Measurements from ENCODE around the gene HOXD10.

The HOXD10 gene

DNA sequence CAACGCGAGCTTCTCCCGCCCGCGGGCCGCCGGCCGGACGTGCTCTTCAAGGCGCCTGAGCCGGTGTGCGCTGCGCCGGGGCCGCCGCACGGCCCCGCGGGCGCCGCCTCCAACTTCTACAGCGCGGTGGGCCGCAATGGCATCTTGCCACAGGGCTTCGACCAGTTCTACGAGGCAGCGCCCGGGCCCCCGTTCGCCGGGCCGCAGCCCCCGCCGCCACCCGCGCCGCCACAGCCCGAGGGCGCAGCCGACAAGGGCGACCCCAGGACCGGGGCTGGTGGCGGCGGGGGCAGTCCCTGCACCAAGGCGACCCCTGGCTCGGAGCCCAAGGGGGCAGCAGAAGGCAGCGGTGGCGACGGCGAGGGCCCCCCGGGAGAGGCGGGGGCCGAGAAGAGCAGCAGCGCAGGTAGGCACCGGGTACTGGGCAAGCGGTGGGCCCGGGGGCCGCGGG is 8.8 kb upstream of the HOXD10 start:
- DNase-seq, result no peak

DNA sequence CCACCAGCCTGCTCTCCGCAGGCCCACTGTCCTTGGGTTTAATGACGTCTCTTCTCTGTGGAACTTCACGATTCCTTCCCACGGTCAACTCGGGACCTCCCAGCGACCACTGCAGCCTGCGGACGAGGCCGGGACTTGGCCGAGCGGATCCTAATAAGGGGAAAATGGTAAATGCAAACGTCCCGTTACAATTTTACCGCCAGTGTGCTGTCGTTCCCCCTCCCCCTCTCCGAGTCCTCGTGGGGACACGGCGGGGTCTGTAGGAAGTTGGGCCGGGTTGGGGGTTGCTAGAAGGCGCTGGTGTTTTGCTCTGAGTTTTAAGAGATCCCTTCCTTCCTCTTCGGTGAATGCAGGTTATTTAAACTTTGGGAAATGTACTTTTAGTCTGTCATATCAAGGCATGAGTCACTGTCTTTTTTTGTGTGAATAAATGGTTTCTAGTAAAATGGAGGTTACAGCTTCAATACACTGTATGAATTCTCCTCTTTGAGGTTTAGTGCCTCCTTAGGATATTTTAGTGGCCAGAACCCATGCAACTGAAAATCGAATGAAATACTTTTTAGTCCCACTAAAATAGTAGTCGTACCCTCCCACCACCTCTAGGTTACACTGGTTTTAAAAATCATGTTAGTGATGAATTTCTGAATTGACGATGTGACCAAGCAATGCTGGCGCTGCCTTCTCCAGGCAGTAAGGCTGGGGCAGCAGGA is 7.2 kb upstream of the HOXD10 start:
- no peak for DNase-seq

DNA sequence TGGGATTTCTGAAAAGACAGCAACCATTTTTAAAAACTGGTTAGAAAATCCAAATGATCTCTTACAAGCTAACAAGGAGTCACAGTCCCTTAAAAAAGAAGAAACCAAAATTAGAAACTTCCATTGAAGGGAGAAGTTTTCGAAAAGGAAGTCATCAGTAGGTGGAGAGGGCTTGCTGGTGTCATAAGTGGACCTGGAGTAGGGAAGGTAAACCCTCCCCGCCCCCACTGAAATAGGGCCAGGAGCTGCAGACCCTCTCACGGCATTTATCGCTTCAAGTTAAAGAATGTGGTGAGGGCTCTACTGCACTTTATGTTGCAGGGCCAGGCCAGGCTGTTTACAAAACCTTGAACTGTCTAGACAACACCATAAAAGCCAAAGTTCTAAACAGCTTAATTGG is 6.6 kb upstream of the HOXD10 start:
- no peak for DNase-seq

DNA sequence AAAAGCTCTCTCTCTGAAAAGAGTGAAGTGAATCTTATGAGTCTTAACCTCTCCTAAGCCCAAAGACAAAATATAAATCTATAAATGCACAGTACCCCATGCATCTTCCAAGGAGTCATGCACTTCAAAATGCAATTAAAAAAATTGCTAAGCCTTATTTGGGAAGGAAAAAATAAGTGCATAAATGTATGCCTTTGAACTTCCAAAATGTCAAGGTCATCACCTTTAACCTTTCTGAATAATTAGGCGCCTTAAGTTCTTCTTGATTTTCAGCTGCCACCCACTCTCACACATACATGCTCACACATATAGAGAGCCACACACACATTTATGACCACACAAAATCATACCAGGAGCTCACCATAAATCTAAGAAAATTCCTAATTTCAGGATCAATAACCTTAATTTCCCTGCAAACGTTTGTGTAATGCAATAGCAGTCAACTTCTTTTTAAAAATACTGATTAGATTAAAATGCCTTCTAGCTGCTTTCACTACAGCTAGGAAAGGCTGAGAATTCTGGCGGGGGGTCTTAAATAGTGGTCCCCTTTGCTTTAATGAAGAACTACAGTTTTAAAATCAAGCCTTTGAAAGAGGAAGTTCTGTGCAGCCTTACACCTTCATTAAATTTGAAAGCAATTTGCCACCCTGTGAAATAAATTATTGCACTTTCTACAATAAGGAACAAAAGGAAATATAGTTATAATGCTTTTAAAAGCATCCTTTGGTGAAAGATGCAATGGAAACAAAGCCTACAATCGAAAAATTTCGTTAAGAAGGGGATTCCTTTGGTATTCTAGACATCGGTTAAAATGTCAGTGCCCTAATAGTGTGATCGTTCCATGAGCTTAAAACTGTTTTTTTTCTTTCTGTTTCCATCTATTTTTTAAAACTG is 5.9 kb upstream of the HOXD10 start:
- no peak for DNase-seq

DNA sequence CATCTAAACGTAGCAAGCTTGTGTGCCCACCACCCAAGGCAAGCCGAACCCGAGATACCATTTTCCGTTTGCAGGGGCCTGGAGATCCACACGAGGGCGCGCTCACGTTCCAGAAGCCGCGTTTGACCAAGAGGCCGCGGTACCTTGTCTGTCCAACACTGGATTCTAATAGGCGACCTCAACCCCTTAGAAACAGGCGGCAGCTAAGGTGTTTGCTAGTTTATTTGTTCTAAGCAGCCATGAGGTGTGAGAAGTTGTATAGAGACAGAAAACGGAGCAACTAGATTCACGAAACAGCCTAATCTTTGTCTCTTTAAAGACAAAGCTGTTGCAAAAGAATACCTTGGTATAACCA is 5.3 kb upstream of the HOXD10 start:
- no peak for DNase-seq

DNA sequence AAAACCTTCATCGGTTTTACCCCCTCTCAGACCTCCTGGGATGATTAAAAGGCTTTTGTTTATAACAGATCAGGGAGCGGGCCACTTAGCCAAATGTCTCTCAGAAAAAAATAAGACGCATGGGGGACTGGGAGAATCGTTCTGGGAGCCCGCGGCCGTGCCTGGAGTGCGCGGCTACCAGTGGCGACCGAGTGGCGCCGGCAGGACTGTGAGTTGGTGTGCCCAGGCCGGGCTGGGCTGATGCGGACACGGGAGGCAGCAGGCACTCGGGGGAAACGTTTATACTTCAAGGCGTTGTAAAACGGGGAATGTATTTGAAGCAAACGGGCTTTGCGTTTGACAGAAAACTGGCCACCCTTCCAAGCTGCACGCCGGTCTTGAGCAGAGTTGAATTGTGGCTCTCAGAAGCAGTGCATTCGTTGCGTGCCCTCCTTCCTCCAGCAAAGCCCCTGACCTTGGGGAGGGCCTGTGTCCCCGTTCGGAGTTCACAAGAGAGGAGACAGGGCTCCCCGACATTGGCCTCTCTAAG is 4.7 kb upstream of the HOXD10 start:
- DNase-seq, result no peak

DNA sequence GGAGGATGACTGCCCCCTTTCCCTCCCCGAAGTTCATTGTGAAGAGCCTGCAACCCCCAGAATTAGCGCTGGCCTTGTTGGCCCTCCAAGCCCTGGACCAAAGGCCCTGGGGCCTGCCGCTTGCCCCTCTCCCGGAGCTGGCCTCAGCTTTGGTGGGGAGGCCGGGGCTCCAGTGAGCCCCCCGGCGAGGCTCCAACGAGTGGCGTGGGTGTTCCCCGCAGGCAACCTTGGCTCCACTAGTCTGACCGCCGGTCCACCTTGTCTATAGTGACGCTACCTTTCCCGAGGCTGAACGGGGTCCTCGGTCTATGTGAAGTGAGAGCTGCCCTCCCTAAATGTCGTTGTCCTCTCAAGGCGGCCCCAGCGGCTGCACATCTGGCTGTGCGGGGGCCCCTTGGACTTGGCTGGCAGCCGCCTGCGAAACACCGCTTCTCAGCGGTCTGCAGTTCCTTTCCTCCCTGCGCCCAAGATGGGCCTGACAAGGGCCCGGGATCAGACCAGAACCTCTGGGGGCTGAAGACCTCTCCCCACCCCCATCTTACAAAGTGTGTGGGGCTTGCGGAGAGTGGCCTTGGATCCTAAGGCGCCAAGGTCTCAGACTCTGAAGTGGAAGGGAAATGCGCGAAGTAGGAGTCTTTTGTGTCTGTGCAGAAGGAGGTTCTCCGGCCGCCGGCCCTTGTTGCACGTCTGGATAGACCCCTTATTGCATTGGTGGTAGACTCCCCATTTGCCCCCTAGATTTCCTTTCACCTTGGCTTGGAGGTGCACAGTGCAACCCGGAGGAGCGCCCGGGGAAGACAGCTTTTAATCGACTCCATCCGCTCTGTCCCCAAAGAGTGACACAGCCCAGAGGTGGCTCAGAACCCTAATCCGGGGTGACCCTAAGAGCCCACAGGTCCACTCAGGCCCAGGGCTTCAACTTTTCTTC is 3.9 kb upstream of the HOXD10 start:
- DNase-seq, result no peak

DNA sequence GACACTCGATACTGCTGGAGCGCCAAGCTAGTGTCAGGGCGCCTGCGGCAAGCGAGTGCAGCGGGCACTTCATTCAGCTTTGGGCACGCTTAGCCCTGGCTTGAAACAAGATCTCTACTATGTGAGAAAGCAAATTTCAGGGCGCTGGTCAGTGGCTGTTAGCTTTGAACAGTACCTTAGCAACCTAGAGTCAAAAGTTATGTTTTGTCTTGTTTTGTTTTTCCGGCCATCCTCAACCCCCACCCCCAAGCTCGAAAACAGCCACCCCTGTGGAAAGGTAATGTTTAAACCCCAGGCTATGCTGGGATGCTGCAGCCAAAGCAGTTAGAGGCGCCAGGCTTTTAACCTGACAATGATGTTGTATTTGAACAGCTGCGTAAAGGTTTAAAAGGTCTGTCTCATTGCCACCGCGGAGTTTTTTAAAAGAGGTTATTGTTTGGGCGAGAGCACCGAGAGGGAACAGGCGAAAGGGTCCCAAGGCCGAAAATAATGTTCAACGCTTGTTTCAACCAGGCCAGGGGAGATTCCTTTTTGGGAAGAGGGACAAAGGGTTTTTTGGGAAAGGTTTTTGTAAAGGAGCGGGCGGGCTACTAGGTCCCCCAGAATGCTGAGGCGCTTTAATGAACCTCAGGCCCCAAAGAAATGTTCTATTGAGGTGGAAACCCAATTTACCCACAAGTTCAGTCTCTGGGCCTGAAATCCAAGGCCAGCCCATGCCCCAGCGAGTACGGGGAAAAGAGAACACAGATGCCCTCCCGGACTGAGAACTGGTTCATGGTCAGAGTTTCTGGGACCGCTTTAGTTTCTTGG is 2.3 kb upstream of the HOXD10 start:
- no peak for DNase-seq

DNA sequence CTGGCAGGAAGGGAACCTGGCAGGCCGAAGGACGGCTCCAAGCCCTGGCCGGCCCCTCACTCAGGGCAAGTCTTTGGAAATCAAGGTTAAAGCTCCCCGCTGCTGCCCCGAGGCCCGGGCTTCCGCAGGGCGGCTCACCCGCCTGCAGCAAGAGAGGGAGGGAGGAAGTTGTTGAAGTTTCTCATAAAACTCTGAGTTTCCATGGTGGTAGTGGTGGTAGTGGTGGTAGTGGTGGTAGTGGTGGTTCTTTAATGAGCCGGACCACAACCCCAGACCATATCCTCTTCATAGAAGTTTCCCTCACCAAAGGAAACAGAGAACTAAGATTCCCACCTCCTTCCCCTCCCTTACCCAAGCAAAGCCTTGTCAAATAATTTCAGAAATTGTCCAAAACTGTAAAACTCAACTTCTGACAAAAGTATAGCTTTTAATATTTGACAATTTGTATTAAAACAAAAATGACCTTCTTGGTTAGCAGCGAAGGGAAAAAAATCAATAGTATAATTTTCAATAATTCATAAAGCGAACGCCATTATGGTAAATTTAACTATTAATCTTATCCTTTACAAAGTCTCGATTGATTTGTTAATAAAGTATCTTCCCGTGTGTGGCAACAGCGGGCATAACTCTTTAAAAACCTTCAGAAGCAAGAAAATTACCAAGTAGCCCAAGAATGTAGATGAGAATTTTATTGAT is 1.5 kb upstream of the HOXD10 start:
- DNase-seq, result no peak

DNA sequence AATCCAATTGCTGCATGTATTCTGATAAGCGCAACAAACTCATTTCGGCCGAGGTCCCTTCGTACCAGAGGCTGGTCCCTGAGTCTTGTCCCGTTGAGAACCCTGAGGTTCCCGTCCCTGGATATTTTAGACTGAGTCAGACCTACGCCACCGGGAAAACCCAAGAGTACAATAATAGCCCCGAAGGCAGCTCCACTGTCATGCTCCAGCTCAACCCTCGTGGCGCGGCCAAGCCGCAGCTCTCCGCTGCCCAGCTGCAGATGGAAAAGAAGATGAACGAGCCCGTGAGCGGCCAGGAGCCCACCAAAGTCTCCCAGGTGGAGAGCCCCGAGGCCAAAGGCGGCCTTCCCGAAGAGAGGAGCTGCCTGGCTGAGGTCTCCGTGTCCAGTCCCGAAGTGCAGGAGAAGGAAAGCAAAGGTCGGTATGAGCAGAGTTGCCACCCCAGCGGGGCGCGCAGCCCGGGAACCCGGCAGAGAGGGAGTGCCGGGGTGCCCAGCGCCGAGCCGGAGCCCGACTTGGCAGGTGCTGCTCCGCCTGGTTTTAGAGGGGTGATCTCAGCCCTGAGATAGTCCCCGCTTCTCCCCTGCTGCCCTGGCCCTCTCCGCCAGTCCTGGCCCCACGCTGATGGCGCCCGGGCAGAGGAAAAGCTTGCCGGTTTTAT is 714 bp downstream of the HOXD10 start:
- no peak for DNase-seq

DNA sequence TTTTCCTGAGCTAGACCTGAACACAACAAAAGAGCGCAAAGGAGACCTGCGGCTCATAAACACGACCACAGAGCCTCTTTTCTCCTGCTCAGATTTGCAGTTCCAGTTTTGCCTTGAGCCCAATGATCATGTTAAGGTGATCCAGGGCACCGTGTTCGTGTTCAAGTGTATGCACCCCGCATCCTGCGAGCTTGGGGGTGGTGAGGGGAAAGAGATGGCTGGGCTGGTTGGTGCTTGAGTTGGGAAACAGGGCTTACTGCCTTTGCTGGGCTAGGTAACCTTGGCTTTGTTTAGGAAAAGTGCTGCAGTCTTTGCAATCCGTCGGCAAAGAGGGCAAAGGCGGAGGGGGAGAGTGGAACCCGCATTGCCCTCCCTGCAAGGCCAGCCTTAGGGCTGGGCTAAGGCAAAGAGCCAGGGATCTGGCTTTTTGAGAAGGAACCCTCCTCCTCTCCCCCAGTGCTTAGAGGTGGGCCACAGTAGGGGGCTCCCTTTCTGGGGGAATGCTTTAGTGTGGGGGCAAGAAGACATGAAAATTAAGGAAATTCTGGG is 1.3 kb downstream of the HOXD10 start:
- DNase-seq, result no peak

DNA sequence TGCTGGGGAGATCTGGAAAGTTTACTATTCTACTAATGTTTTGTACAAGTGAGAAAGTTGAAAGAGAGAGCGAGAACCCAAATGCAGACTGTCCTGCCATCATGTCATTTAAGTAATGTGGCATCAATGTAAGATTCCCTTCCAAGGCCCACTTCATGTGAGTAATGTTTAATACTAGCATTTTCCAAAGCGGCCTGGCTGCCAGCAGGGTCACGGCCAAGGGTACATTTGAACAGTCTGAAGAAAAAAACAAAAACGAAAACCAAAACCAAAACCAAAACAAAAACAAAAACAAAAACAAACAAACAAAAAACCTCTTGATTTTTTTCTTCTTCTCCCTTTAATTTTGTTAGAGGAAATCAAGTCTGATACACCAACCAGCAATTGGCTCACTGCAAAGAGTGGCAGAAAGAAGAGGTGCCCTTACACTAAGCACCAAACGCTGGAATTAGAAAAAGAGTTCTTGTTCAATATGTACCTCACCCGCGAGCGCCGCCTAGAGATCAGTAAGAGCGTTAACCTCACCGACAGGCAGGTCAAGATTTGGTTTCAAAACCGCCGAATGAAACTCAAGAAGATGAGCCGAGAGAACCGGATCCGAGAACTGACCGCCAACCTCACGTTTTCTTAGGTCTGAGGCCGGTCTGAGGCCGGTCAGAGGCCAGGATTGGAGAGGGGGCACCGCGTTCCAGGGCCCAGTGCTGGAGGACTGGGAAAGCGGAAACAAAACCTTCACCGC is 2.2 kb downstream of the HOXD10 start:
- DNase-seq, result no peak

DNA sequence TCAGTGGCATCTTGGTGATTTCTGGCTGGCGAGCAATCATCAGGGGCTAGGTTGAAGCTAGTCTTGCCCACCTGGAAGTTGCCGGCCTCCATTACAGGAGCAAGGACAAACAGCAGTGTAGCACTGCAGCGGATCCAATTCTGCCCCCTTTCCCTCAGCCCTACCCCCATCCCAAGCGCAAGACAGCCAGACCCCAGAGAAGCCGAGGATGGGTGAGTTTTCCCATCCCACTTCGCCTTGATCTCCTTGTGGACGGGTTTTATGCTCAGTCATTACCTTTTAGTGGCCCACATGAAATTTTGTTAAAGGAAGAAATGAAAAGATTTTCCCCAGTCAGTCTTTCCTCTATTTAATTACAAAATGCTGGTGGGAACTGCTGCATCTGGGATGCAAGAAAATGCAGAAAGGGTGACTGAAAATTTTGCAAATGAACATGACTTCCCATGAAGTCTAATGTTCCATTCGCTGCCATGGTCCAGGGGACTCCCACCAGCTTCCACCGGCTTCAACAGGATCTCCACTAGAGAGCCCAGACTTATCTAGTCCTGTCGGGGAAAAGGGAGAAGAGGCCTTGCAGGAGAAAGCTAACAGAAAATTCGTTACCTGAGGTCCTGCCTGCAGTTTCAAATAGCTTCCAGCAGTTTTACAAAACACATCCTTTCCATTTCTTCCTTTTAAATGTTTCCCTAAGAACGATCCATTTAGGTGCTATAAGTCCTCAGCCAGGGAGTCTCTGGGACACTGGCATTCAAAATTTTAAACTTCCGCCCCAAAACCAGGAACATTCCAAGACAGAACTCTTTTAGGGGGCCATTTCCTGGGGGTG is 4.0 kb downstream of the HOXD10 start:
- no peak for DNase-seq

DNA sequence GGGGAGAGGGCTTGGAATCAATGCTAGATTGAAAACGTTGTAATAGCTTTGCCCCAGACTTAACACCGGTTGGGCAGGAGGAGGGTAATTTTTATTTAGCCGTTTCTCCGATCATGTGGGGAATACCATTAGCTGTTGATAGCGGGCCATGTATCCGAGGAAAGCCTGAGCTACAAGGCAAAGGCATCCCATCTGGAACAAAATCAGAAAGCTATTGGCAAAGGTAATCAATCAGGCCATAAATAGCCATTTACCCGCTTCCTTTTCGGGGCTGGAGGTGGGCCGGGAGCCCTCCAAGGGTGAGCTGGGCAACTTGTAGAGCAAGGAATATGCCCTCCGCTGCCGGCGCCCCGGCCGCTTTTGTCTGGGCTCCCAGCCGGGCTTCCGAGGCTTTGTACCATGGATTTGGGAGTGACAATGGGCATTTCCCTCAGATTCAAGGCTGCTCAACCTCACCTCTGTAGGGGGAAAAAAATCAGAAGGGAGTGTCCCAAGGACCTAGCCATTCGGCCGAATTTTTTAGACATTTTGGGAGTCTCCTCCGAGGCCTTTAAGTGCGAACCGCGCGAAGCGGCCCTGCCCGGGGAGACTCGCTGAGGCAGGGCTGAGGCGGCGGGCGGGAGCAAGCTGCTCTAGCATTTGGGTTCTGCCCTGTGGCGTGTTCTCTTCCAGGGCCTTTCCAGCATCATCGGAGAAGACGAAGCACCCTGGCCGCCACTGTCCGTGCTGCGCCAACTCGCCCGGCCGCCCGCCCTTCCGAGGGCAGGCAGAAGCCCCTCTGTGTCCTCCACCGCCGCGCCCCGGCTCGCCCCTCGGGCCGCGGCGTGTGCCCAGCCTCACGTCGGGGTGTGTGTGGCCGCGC is 4.8 kb downstream of the HOXD10 start:
- no peak for DNase-seq

DNA sequence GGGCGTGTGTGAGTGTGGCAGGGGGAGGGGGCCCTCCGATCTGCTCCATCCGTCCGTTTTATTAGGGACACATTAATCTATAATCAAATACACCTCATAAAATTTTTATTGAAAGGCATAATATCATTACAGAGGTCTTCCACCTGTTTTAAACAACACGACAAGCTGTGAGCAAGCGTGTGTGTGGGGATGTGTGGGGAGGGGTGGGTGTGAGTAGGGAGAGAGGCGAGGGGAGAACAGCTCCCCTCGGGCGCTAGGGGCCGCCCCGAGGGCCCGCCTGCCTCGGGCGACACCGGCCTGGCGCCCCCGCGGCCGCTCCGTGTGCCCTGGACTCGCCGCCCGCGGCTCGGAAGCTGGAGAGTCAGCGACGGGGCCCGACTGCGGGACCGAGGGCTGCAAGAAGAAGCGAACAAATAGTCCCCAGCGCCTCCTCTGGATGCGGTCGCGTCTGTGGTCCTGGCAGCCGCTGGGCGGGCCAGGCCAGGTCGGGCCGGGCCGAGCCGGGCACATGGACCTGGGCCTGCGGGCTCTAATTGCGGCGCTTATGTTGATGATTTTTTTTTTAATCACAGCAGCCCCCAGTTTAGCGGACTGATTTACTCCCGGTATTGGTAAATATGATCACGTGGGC is 5.6 kb downstream of the HOXD10 start:
- DNase-seq, result no peak

DNA sequence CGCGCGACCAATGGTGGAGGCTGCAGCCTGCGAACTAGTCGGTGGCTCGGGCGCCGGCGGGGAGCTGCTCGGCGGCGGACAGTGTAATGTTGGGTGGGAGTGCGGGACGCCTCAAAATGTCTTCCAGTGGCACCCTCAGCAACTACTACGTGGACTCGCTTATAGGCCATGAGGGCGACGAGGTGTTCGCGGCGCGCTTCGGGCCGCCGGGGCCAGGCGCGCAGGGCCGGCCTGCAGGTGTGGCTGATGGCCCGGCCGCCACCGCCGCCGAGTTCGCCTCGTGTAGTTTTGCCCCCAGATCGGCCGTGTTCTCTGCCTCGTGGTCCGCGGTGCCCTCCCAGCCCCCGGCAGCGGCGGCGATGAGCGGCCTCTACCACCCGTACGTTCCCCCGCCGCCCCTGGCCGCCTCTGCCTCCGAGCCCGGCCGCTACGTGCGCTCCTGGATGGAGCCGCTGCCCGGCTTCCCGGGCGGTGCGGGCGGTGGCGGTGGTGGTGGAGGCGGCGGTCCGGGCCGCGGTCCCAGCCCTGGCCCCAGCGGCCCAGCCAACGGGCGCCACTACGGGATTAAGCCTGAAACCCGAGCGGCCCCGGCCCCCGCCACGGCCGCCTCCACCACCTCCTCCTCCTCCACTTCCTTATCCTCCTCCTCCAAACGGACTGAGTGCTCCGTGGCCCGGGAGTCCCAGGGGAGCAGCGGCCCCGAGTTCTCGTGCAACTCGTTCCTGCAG is 6.3 kb downstream of the HOXD10 start, which contains the start of gene HOXD9:
TSS of gene HOXD9 (plus strand) at position 37 of the 728 bp plus-strand sequence. CDS start at position 87, 50 bp downstream.
- no peak for DNase-seq

Measured in cerebellar nuclear complex (tissue), 1 donor.